ENCODE measurements around the gene PRKCI. TPM values are rescaled to one million over a fixed set of nuclear protein-coding genes. Genes with fewer than 3 reads are reported as not detected.

Gene PRKCI
- total and polyA plus RNA-seq, 2 donors (not counting 1 experiment from before 2014, with no cell fraction given) = 1.8 to 11.1 TPM

- Histone ChIP-seq H4K20me1 (ENCODE audit: control insufficient read depth, insufficient read depth, low read length, poor library complexity, severe bottlenecking) (no peaks in the 10 kb centered on the region), H3K36me3 (replicated peaks in 1 of 2; ENCODE audit: control extremely low read depth in 1 of 2, control insufficient read depth in 1 of 2, extremely low read depth in 1 of 2, insufficient read depth in 2 of 2, low read length in 1 of 2) (no peaks in the 10 kb centered on the region), H2AFZ (ENCODE audit: insufficient read depth, low read depth, low read length, poor library complexity, severe bottlenecking) (no peak overlapping the region), H3K9ac (ENCODE audit: low read length) (no peak overlapping the region), H3K27ac (ENCODE audit: low read length in 2 of 2) (no peak overlapping the region), H3K9me3 (ENCODE audit: control extremely low read depth in 1 of 3, control insufficient read depth in 2 of 3, insufficient read depth in 1 of 3, low read length in 2 of 3) (no peaks in the 10 kb centered on the region), H3K4me1 (ENCODE audit: control insufficient read depth in 2 of 2, insufficient read depth in 2 of 2, low read length in 2 of 2) (peaks cover 12 to 14% of the 10 kb centered on the region in 2 donors), H3K4me2 (replicated peaks; ENCODE audit: low read depth, low read length, poor library complexity, severe bottlenecking) (peak overlapping the region; percentile 10), H3K4me3 (ENCODE audit: control extremely low read depth in 1 of 5, extremely low read depth in 1 of 5, insufficient read depth in 1 of 5, low read depth in 2 of 5, low read length in 4 of 5) (no peak overlapping the region), H3K79me2 (ENCODE audit: control insufficient read depth, insufficient read depth, low read length) (no peaks in the 10 kb centered on the region), H3K27me3 (replicated peaks in 1 of 4; ENCODE audit: control extremely low read depth in 1 of 4, control insufficient read depth in 3 of 4, insufficient read depth in 4 of 4, low read length in 3 of 4) (no peaks in the 10 kb centered on the region)
- Mint-ChIP-seq H3K9me3 (ENCODE audit: insufficient read depth) (peaks cover 6% of the 10 kb centered on the region), H3K27ac (no peak overlapping the region), H3K4me3 (no peak overlapping the region), H3K27me3 (no peaks in the 10 kb centered on the region), H3K4me1 (peaks cover 13% of the 10 kb centered on the region)
- ChIA-PET CTCF (no interaction called here), POLR2A (no interaction called here)
- TF ChIP-seq CTCF (IDR thresholded peaks at IDR 0.05) = no peak
- TF ChIP-seq EZH2 (IDR thresholded peaks at IDR 0.05; ENCODE audit: borderline replicate concordance, insufficient read depth, low read depth, low read length, poor library complexity, severe bottlenecking) = no peak
- no peak for ATAC-seq (ENCODE audit: low read depth)
- 100% methylated on average over 1 of the region's 3 CpGs for WGBS (ENCODE audit: insufficient coverage)
- intact Hi-C loops (cut with micrococcal nuclease) = no loop called here
- DNase-seq = no peak
Observed at GRCh38 chr3:170258105-170258487, 35.9 kb downstream of the PRKCI start.

GRCh38 chr3:170259907-170260306 is 37.7 kb downstream of the PRKCI start:
- Histone ChIP-seq H3K4me3 (ENCODE audit: control extremely low read depth in 1 of 5, extremely low read depth in 1 of 5, insufficient read depth in 1 of 5, low read depth in 2 of 5, low read length in 4 of 5) (no peak overlapping the region), H3K9me3 (ENCODE audit: control extremely low read depth in 1 of 3, control insufficient read depth in 2 of 3, insufficient read depth in 1 of 3, low read length in 2 of 3) (no peaks in the 10 kb centered on the region), H3K4me1 (ENCODE audit: control insufficient read depth in 2 of 2, insufficient read depth in 2 of 2, low read length in 2 of 2) (peaks cover 12 to 14% of the 10 kb centered on the region in 2 donors), H2AFZ (ENCODE audit: insufficient read depth, low read depth, low read length, poor library complexity, severe bottlenecking) (no peak overlapping the region), H3K27ac (ENCODE audit: low read length in 2 of 2) (no peak overlapping the region), H3K36me3 (replicated peaks in 1 of 2; ENCODE audit: control extremely low read depth in 1 of 2, control insufficient read depth in 1 of 2, extremely low read depth in 1 of 2, insufficient read depth in 2 of 2, low read length in 1 of 2) (no peaks in the 10 kb centered on the region), H4K20me1 (ENCODE audit: control insufficient read depth, insufficient read depth, low read length, poor library complexity, severe bottlenecking) (no peaks in the 10 kb centered on the region), H3K27me3 (replicated peaks in 1 of 4; ENCODE audit: control extremely low read depth in 1 of 4, control insufficient read depth in 3 of 4, insufficient read depth in 4 of 4, low read length in 3 of 4) (no peaks in the 10 kb centered on the region), H3K4me2 (replicated peaks; ENCODE audit: low read depth, low read length, poor library complexity, severe bottlenecking) (no peak overlapping the region), H3K79me2 (ENCODE audit: control insufficient read depth, insufficient read depth, low read length) (no peaks in the 10 kb centered on the region), H3K9ac (ENCODE audit: low read length) (no peak overlapping the region)
- CTCF ChIA-PET = no interaction called here
- intact Hi-C loops (cut with micrococcal nuclease) = no loop called here
- H3K4me1 Mint-ChIP-seq = peaks cover 13% of the 10 kb centered on the region
- no peak overlapping the region for H3K4me3 Mint-ChIP-seq
- no peak for TF ChIP-seq EZH2 (IDR thresholded peaks at IDR 0.05; ENCODE audit: borderline replicate concordance, insufficient read depth, low read depth, low read length, poor library complexity, severe bottlenecking)
- ATAC-seq (ENCODE audit: low read depth) (no peak), DNase-seq (no peak)
- H3K27me3 Mint-ChIP-seq = no peaks in the 10 kb centered on the region
- POLR2A ChIA-PET = no interaction called here
- no CpG with 5 or more reads among the region's 4 CpGs for WGBS (ENCODE audit: insufficient coverage)
- peaks cover 4% of the 10 kb centered on the region for H3K9me3 Mint-ChIP-seq (ENCODE audit: insufficient read depth)
- H3K27ac Mint-ChIP-seq = no peak overlapping the region
